Thoracic aorta (tissue), 2 donors: ENCODE data around the gene PRR33. TPM values are rescaled to one million over a fixed set of nuclear protein-coding genes. Genes with fewer than 3 reads are reported as not detected.

Source experiments
- ATAC-seq: fragments of 150-250 bp; one replicate; pipeline ENCODE4 v1.8.0; 2017; ENCODE audit warnings: low read depth; ENCODE audit not compliant: insufficient number of reproducible peaks, low FRiP score
- DNase-seq: peaks from one replicate; pipeline ENCODE4 v3.0.0-alpha.2; 2020; ENCODE audit warnings: low spot score
- H3K27ac ChIP-seq, 2 donors: fragments of 200-600 bp; sonication (generic); 1 replicate in 1 of 2; 2 replicates in 1 of 2; pipeline ENCODE4 v1.5.1; 2016; ENCODE audit warnings: mild to moderate bottlenecking in 2 of 2, moderate library complexity in 2 of 2
- H3K27me3 ChIP-seq: fragments of 200-600 bp; sonication (generic); replicated peaks from 2 replicates; pipeline ENCODE4 v1.6.0; 2016; ENCODE audit warnings: mild to moderate bottlenecking; ENCODE audit not compliant: insufficient read depth
- H3K36me3 ChIP-seq: fragments of 200-600 bp; sonication (generic); one replicate; pipeline ENCODE4 v1.5.1; 2016
- H3K4me1 ChIP-seq, 2 donors: fragments of 200-600 bp; sonication (generic); 1 replicate in 1 of 2; 2 replicates in 1 of 2; pipeline versions ENCODE4 v1.5.1 to v1.6.0; 2016; ENCODE audit warnings: low read depth in 2 of 2, mild to moderate bottlenecking in 1 of 2; ENCODE audit not compliant: control insufficient read depth in 1 of 2
- H3K4me3 ChIP-seq: fragments of 200-600 bp; sonication (generic); 2 replicates; pipeline ENCODE4 v1.5.1; 2016; ENCODE audit warnings: mild to moderate bottlenecking
- H3K9me3 ChIP-seq: fragments of 200-600 bp; sonication (generic); 2 replicates; pipeline ENCODE4 v1.5.1; 2016
- CTCF ChIP-seq: fragments of 200-600 bp; sonication (generic); IDR thresholded peaks from one replicate; pipeline ENCODE4 v1.5.1; 2019; ENCODE audit warnings: antibody characterized with exemption
- total RNA-seq, 2 donors: library from RNA; depleted of rRNA; stranded (reverse); fragments of >200 nt; gene quantifications; one replicate each; pipeline versions ENCODE4 v1.1.0 to v1.2.3, GENCODE V29; 2016

Gene PRR33
- total RNA-seq, 2 donors from 2014 or later: 0.41 TPM; not detected in 1

GRCh38 chr11:1920128-1920908 is 28.6 kb upstream of the PRR33 start:
- H3K27me3 ChIP-seq: no peaks in the 10 kb centered on the region
- TF ChIP-seq CTCF: no peak
- no peak for DNase-seq
- no peaks in the 10 kb centered on the region for H3K36me3 ChIP-seq
- H3K4me3 ChIP-seq: no peak overlapping the region
- H3K9me3 ChIP-seq: no peaks in the 10 kb centered on the region
- no peak overlapping the region for H3K27ac ChIP-seq
- ATAC-seq: no peak
- no peaks in the 10 kb centered on the region for H3K4me1 ChIP-seq

GRCh38 chr11:1919391-1920127 is 27.9 kb upstream of the PRR33 start, which contains the start of gene TNNT3:
TSS of gene TNNT3 (plus strand) at chr11:1919703. CDS start at chr11:1922875, 3,172 bp downstream.
- H3K27me3 ChIP-seq: no peaks in the 10 kb centered on the region
- H3K4me1 ChIP-seq: no peaks in the 10 kb centered on the region
- no peak within 1 kb of the TSS for H3K27ac ChIP-seq

GRCh38 chr11:1918436-1919315 is 27.0 kb upstream of the PRR33 start:
- no peaks in the 10 kb centered on the region for H3K4me1 ChIP-seq
- no peaks in the 10 kb centered on the region for H3K36me3 ChIP-seq
- no peaks in the 10 kb centered on the region for H3K9me3 ChIP-seq
- TF ChIP-seq CTCF: no peak
- H3K27ac ChIP-seq: no peak overlapping the region
- no peaks in the 10 kb centered on the region for H3K27me3 ChIP-seq
- H3K4me3 ChIP-seq: no peak overlapping the region
- no peak for DNase-seq
- no peak for ATAC-seq

More at GRCh38 chr11:1919391-1920127, 27.9 kb upstream of the PRR33 start, which contains the start of gene TNNT3:
- ATAC-seq (no peak), DNase-seq (no peak)
- TF ChIP-seq CTCF: no peak
- Histone ChIP-seq H3K4me3 (no peak within 1 kb of the TSS), H3K36me3 (no peaks in the 10 kb centered on the region), H3K9me3 (no peaks in the 10 kb centered on the region)

GRCh38 chr11:1917523-1918435 is 26.1 kb upstream of the PRR33 start:
- no peaks in the 10 kb centered on the region for H3K4me1 ChIP-seq
- no peaks in the 10 kb centered on the region for H3K36me3 ChIP-seq
- TF ChIP-seq CTCF: peak; percentile 46
- DNase-seq: no peak
- H3K27me3 ChIP-seq: no peaks in the 10 kb centered on the region
- no peak overlapping the region for H3K4me3 ChIP-seq
- no peak overlapping the region for H3K27ac ChIP-seq
- ATAC-seq: no peak
- no peaks in the 10 kb centered on the region for H3K9me3 ChIP-seq
